Keratinocyte (primary cell): Measurements from ENCODE around the gene NLGN1. TPM values are rescaled to one million over a fixed set of nuclear protein-coding genes. Genes with fewer than 3 reads are reported as not detected.

Experiments
- DNase-seq: peaks from one replicate; pipeline ENCODE4 v3.0.0-alpha.2; 2011; ENCODE audit warnings: low read depth, missing footprints, low spot score
- FAIRE-seq: peaks from 2 replicates; lab custom pipeline; 2011; peaks lifted over from hg19 to GRCh38; lab: Jason Lieb, UNC
- H2AFZ ChIP-seq: 2 replicates; pipeline ENCODE4 v1.6.0; 2012; ENCODE audit warnings: low read length, control low read depth, inconsistent platforms; ENCODE audit not compliant: control insufficient read depth
- H3K27ac ChIP-seq: 2 replicates; pipeline ENCODE4 v1.5.1; 2011; ENCODE audit warnings: low read length; ENCODE audit not compliant: control insufficient read depth, insufficient read depth
- H3K27me3 ChIP-seq: 3 replicates; pipeline ENCODE4 v1.6.0; 2011; ENCODE audit warnings: low read length; ENCODE audit not compliant: control insufficient read depth, insufficient read depth; ENCODE audit errors: extremely low read depth
- H3K36me3 ChIP-seq, 2 experiments: 2 replicates in 1 of 2; 3 replicates in 1 of 2; pipeline ENCODE4 v1.5.1; 2011; ENCODE audit warnings: low read length in 2 of 2, mild to moderate bottlenecking in 1 of 2; ENCODE audit not compliant: control insufficient read depth in 2 of 2, insufficient read depth in 2 of 2; ENCODE audit errors: extremely low read depth in 1 of 2
- H3K4me1 ChIP-seq: 3 replicates; pipeline ENCODE4 v1.5.1; 2011; ENCODE audit warnings: low read length; ENCODE audit not compliant: control insufficient read depth, insufficient read depth; ENCODE audit errors: extremely low read depth
- H3K4me2 ChIP-seq: 3 replicates; pipeline ENCODE4 v1.6.0; 2011; ENCODE audit warnings: low read depth, low read length; ENCODE audit not compliant: control insufficient read depth, insufficient read depth; ENCODE audit errors: extremely low read depth
- H3K4me3 ChIP-seq, 3 experiments: fragments of 200-600 bp in 1 of 3; sonication (generic) in 1 of 3; 2 replicates in 2 of 3; 3 replicates in 1 of 3; pipeline ENCODE4 v1.5.1; 2011 to 2016; ENCODE audit warnings: low read length in 3 of 3, mild to moderate bottlenecking in 3 of 3, control low read depth in 2 of 3, inconsistent platforms in 1 of 3, low read depth in 1 of 3, mixed read lengths in 1 of 3, mixed run types in 1 of 3, moderate library complexity in 1 of 3; ENCODE audit not compliant: control insufficient read depth in 2 of 3, insufficient read depth in 2 of 3; ENCODE audit errors: extremely low read depth in 1 of 3
- H3K79me2 ChIP-seq: 2 replicates; pipeline ENCODE4 v1.6.0; 2012; ENCODE audit warnings: low read length; ENCODE audit not compliant: control insufficient read depth, insufficient read depth
- H3K9ac ChIP-seq: 3 replicates; pipeline ENCODE4 v1.6.0; 2011; ENCODE audit warnings: low read length; ENCODE audit not compliant: control insufficient read depth, insufficient read depth; ENCODE audit errors: extremely low read depth
- H3K9me1 ChIP-seq: 3 replicates; pipeline ENCODE4 v1.6.0; 2011; ENCODE audit warnings: low read length; ENCODE audit not compliant: control insufficient read depth, insufficient read depth; ENCODE audit errors: extremely low read depth
- H3K9me3 ChIP-seq: 2 replicates; pipeline ENCODE4 v1.5.1; 2012; ENCODE audit warnings: low read depth, low read length; ENCODE audit not compliant: control insufficient read depth
- H4K20me1 ChIP-seq: 3 replicates; pipeline ENCODE4 v1.6.0; 2011; ENCODE audit warnings: low read length; ENCODE audit not compliant: control insufficient read depth, insufficient read depth; ENCODE audit errors: extremely low read depth
- CTCF ChIP-seq, 3 experiments: IDR thresholded peaks in 1 of 3; conservative IDR thresholded peaks in 1 of 3; optimal IDR thresholded peaks in 1 of 3; 2 replicates in 2 of 3; 3 replicates in 1 of 3; pipeline versions ENCODE3 to v1.5.1; 2011; ENCODE audit warnings: low read length in 3 of 3, mild to moderate bottlenecking in 3 of 3, moderate library complexity in 2 of 3, control low read depth in 1 of 3, inconsistent platforms in 1 of 3; ENCODE audit not compliant: insufficient read depth in 2 of 3; ENCODE audit errors: extremely low read depth in 1 of 3
- EZH2 ChIP-seq: IDR thresholded peaks from one replicate; pipeline ENCODE4 v1.6.1; 2012; ENCODE audit warnings: inconsistent platforms, mild to moderate bottlenecking, low read length, moderate library complexity
- dilution Hi-C: fragments of 300-500 bp; cut with MboI; formaldehyde crosslinking; loops from one replicate; pipeline ENCODE4 v1.7.0; 2020; ENCODE audit warnings: low sequenced_read_pairs; ENCODE audit not compliant: extremely low pct_ligation_motif_present
- polyA plus RNA-seq, 5 experiments: library from polyadenylated mRNA; depleted of rRNA in 3 of 5; stranded (reverse) in 3 of 5; stranded (forward) in 1 of 5; unstranded in 1 of 5; fragments of >200 nt; gene quantifications; 1 replicate in 1 of 5; 2 replicates in 3 of 5; 3 replicates in 1 of 5; pipeline versions ENCODE4 v1.2.1 to v1.2.3, GENCODE V29; 2011 to 2012; ENCODE audit warnings: missing spikeins in 2 of 5, low read depth in 1 of 5, low replicate concordance in 1 of 5

Gene NLGN1
- polyA plus RNA-seq, 1 donor (not counting 4 experiments of a cell fraction or from before 2014, with no cell fraction given) = not detected

- no peaks in the 10 kb centered on the region for H3K4me1 ChIP-seq
- H3K9ac ChIP-seq = no peak overlapping the region
- no peak overlapping the region for H2AFZ ChIP-seq
- no peaks in the 10 kb centered on the region for H3K9me3 ChIP-seq
- H3K27ac ChIP-seq = no peak overlapping the region
- no peak overlapping the region for H3K4me2 ChIP-seq
- H4K20me1 ChIP-seq = no peaks in the 10 kb centered on the region
- dilution Hi-C loops = no loop called here
- no peaks in the 10 kb centered on the region for H3K27me3 ChIP-seq
- H3K36me3 ChIP-seq = no peaks in the 10 kb centered on the region
- TF ChIP-seq EZH2 (no peak), CTCF (optimal IDR thresholded peaks at IDR 0.05 in 1 of 3, IDR thresholded peaks at IDR 0.05 in 1 of 3, conservative IDR thresholded peaks at IDR 0.05 in 1 of 3; ENCODE audit: extremely low read depth in 1 of 3, insufficient read depth in 2 of 3, low read length in 3 of 3) (no peak)
- DNase-seq = no peak
- no peaks in the 10 kb centered on the region for H3K9me1 ChIP-seq
- H3K79me2 ChIP-seq = no peaks in the 10 kb centered on the region
- no peak overlapping the region for H3K4me3 ChIP-seq
- FAIRE-seq = no peak
These were observed 220.6 kb downstream of the NLGN1 start for GRCh38 chr3:173618148-173618547.

GRCh38 chr3:173618703-173619102 lies 221.2 kb downstream of the NLGN1 start:
- FAIRE-seq (no peak), DNase-seq (no peak)
- dilution Hi-C loops = no loop called here
- H3K4me2 ChIP-seq = no peak overlapping the region
- H3K9me1 ChIP-seq = no peaks in the 10 kb centered on the region
- H3K27me3 ChIP-seq = no peaks in the 10 kb centered on the region
- no peaks in the 10 kb centered on the region for H3K9me3 ChIP-seq
- no peak overlapping the region for H2AFZ ChIP-seq
- no peak overlapping the region for H3K27ac ChIP-seq
- H3K4me3 ChIP-seq = no peak overlapping the region
- H3K36me3 ChIP-seq = no peaks in the 10 kb centered on the region
- no peak overlapping the region for H3K9ac ChIP-seq
- H3K4me1 ChIP-seq = no peaks in the 10 kb centered on the region
- H4K20me1 ChIP-seq = no peaks in the 10 kb centered on the region
- TF ChIP-seq CTCF (optimal IDR thresholded peaks at IDR 0.05 in 1 of 3, IDR thresholded peaks at IDR 0.05 in 1 of 3, conservative IDR thresholded peaks at IDR 0.05 in 1 of 3; ENCODE audit: extremely low read depth in 1 of 3, insufficient read depth in 2 of 3, low read length in 3 of 3) (no peak), EZH2 (no peak)
- H3K79me2 ChIP-seq = no peaks in the 10 kb centered on the region
